GM20000 (cell line): Measurements from ENCODE around the gene BBS1.

Experiments used
- DNase-seq: peaks from one replicate; pipeline ENCODE4 v3.0.0; 2012; ENCODE audit warnings: low spot score
- CTCF ChIP-seq: IDR thresholded peaks from 2 replicates; pipeline ENCODE4 v1.5.1; 2012; ENCODE audit warnings: mild to moderate bottlenecking, control low read depth; ENCODE audit errors: extremely low read depth, missing control alignments

The BBS1 gene

GRCh38 chr11:66556086-66556485 lies 45.7 kb downstream of the BBS1 start:
- TF ChIP-seq CTCF = no peak
- no peak for DNase-seq

GRCh38 chr11:66557733-66558326 lies 47.4 kb downstream of the BBS1 start:
- no peak for DNase-seq
- TF ChIP-seq CTCF = no peak

GRCh38 chr11:66559142-66559865 lies 48.9 kb downstream of the BBS1 start:
- DNase-seq = no peak
- no peak for TF ChIP-seq CTCF

- no peak for DNase-seq
- no peak for TF ChIP-seq CTCF
Measured at GRCh38 chr11:66559866-66560676, 49.6 kb downstream of the BBS1 start.

GRCh38 chr11:66561178-66561974 lies 50.9 kb downstream of the BBS1 start:
- no peak for DNase-seq

GRCh38 chr11:66561975-66562248 lies 51.5 kb downstream of the BBS1 start:
- no peak for TF ChIP-seq CTCF
- no peak for DNase-seq

More at GRCh38 chr11:66561178-66561974, 50.9 kb downstream of the BBS1 start:
- no peak for TF ChIP-seq CTCF
